ENCODE data around the gene ZDHHC11. TPM values are rescaled to one million over a fixed set of nuclear protein-coding genes. Genes with fewer than 3 reads are reported as not detected.

ZDHHC11 gene
- total and polyA plus RNA-seq, 2 of the 4 experiments (the other 2 are of a cell fraction) = 0.36 to 1.6 TPM

DNA sequence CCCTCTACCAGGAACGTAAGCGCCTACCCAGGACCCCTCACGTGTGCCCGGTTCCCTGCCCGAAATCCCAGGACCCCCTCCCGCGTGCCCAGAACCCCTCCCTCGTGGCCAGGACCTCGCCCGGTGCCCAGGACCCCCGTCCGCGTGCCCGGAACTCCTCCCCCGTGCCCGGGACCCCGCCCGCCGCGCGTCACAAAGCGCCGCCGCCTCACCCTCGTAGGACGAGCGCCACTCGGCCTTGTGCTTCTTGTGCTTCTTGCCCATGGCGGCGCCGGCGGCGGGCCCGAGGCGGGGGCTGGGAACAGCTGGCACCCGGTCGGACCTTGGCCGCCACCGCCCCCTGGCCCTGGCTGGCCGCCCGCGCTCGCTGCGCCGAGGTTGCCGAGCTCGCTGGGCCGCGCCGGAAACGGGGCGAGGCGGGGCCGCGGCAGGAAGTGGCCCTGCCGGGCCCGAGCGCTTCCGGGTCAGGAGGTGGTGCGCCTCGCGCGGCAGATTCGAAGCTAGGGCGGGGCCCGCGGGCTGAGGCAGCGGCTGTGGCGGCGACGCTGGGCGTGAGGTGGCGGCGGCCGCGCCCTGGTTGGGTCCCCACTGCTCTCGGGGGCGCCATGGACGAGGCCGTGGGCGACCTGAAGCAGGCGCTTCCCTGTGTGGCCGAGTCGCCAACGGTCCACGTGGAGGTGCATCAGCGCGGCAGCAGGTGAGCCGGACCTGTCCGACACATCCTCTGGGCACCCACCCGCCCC lies 41.8 kb upstream of the ZDHHC11 start, which contains the start of the genes BRD9 and TRIP13:
Gene BRD9, minus strand, starts transcription at position 408 of the 743 bp plus-strand sequence. Its CDS starts 144 bp downstream, at position 264.
Gene TRIP13, plus strand, starts transcription at position 491 of the 743 bp plus-strand sequence. Its CDS starts 115 bp downstream, at position 606.
- 0% methylated on average over 45 of the region's 91 CpGs; no CpG with 5 or more reads in 1 of the 2 experiments for WGBS, 2 experiments (ENCODE audit: extremely low coverage in 2 of 2, insufficient read length in 1 of 2)
- H3K14ac ChIP-seq (replicated peaks; ENCODE audit: low read depth, low read length) = peak within 1 kb of the TSS; percentile 96
- ATAC-seq (ENCODE audit: low read depth) (peak; percentile 93), DNase-seq (peak; percentile 64)
- peak within 1 kb of the TSS; percentile 96 for H4K5ac ChIP-seq (ENCODE audit: low read depth, low read length)
- H3K4ac ChIP-seq (ENCODE audit: low read depth, low read length) = peak within 1 kb of the TSS; percentile 94
- BruUV-seq (replicated peaks) = no TSS peak
- CTCF ChIA-PET = interaction anchor here (0.6 to 1.7 kb wide), 2 partner anchors 11 to 90 kb away, joined by 4 read pairs; no protein-coding TSS in a partner anchor
- POLR2A ChIA-PET (ENCODE audit: unreplicated experiment) = no interaction called here
- H3K23ac ChIP-seq (ENCODE audit: low read depth, low read length) = peak within 1 kb of the TSS; percentile 96
- H2BK120ac ChIP-seq (ENCODE audit: low read depth, low read length) = peak within 1 kb of the TSS; percentile 53; the same call in 1 of the 2 replicates
- no peaks in the 10 kb centered on the region for H3K9me3 ChIP-seq (ENCODE audit: control insufficient read depth, insufficient read depth, low read length)
- H3K9me1 ChIP-seq (ENCODE audit: insufficient read depth, low read length) = no peaks in the 10 kb centered on the region; the same call in 1 of the 2 replicates
- peak within 1 kb of the TSS; percentile 98 for H3K9ac ChIP-seq (ENCODE audit: low read depth, low read length)
- intact Hi-C loops (cut with micrococcal nuclease) (no loop called here), in situ Hi-C loops (cut with MboI; ENCODE audit: low sequenced_read_pairs) (no loop called here), dilution Hi-C loops (cut with HindIII; ENCODE audit: low sequenced_read_pairs, unreplicated experiment) (no loop called here)
- peaks cover 8% of the 10 kb centered on the region for H3K4me1 ChIP-seq (ENCODE audit: control insufficient read depth, insufficient read depth, low read length)
- peak within 1 kb of the TSS; percentile 96 for H3K27ac ChIP-seq (ENCODE audit: insufficient read depth, low read length)
- H4K8ac ChIP-seq (ENCODE audit: low read depth in 2 of 2, low read length in 2 of 2) = peak within 1 kb of the TSS; percentile 90 to 93
- H2AFZ ChIP-seq (replicated peaks; ENCODE audit: low read length, poor library complexity) = peak within 1 kb of the TSS; percentile 100
- no peak within 1 kb of the TSS for H2BK15ac ChIP-seq (ENCODE audit: low read depth, low read length)
- H3K4me2 ChIP-seq (ENCODE audit: low read depth, low read length) = peak within 1 kb of the TSS; percentile 100
- peak within 1 kb of the TSS; percentile 78 for H4K91ac ChIP-seq (ENCODE audit: insufficient read depth, low read depth, low read length)
- H4K20me1 ChIP-seq (ENCODE audit: insufficient read depth, low read length) = no peaks in the 10 kb centered on the region; the same call in 1 of the 2 replicates
- H2AK5ac ChIP-seq (ENCODE audit: low read depth, low read length) = peak within 1 kb of the TSS; percentile 86
- H3K27me3 ChIP-seq (ENCODE audit: control insufficient read depth, insufficient read depth, low read length) = no peaks in the 10 kb centered on the region
- peak within 1 kb of the TSS; percentile 100 for H3K4me3 ChIP-seq (ENCODE audit: insufficient read depth, low read depth, low read length)
- peak within 1 kb of the TSS; percentile 56 for H3K56ac ChIP-seq (ENCODE audit: extremely low read depth, insufficient read depth, low read length)
- H3K36me3 ChIP-seq (ENCODE audit: control insufficient read depth, insufficient read depth, low read length) = peaks cover 33% of the 10 kb centered on the region
- H3K18ac ChIP-seq (ENCODE audit: low read depth, low read length) = peak within 1 kb of the TSS; percentile 27; the same call in 1 of the 2 replicates
- H3K79me1 ChIP-seq (ENCODE audit: low read depth in 1 of 2, low read length in 2 of 2) = peaks cover 34 to 57% of the 10 kb centered on the region in 2 experiments
- peak within 1 kb of the TSS; percentile 96 for H2AK9ac ChIP-seq (replicated peaks; ENCODE audit: low read depth, low read length, poor library complexity)
- H2BK5ac ChIP-seq (ENCODE audit: low read depth, low read length, poor library complexity, severe bottlenecking) = peak within 1 kb of the TSS; percentile 90
- no peak within 1 kb of the TSS for H2BK20ac ChIP-seq (ENCODE audit: low read depth, low read length)
- TF ChIP-seq, protein P1, sequence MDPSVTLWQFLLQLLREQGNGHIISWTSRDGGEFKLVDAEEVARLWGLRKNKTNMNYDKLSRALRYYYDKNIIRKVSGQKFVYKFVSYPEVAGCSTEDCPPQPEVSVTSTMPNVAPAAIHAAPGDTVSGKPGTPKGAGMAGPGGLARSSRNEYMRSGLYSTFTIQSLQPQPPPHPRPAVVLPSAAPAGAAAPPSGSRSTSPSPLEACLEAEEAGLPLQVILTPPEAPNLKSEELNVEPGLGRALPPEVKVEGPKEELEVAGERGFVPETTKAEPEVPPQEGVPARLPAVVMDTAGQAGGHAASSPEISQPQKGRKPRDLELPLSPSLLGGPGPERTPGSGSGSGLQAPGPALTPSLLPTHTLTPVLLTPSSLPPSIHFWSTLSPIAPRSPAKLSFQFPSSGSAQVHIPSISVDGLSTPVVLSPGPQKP (IDR thresholded peaks at IDR 0.05; ENCODE audit: borderline replicate concordance, low read depth, low read length) = no peak
- no peak for TF ChIP-seq SMC3 (IDR thresholded peaks at IDR 0.05; ENCODE audit: low read depth, low read length)
- TF ChIP-seq, protein P2, sequence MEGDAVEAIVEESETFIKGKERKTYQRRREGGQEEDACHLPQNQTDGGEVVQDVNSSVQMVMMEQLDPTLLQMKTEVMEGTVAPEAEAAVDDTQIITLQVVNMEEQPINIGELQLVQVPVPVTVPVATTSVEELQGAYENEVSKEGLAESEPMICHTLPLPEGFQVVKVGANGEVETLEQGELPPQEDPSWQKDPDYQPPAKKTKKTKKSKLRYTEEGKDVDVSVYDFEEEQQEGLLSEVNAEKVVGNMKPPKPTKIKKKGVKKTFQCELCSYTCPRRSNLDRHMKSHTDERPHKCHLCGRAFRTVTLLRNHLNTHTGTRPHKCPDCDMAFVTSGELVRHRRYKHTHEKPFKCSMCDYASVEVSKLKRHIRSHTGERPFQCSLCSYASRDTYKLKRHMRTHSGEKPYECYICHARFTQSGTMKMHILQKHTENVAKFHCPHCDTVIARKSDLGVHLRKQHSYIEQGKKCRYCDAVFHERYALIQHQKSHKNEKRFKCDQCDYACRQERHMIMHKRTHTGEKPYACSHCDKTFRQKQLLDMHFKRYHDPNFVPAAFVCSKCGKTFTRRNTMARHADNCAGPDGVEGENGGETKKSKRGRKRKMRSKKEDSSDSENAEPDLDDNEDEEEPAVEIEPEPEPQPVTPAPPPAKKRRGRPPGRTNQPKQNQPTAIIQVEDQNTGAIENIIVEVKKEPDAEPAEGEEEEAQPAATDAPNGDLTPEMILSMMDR (conservative IDR thresholded peaks at IDR 0.05; ENCODE audit: low read depth, low read length) = no peak
- peak; percentile 73 for TF ChIP-seq POLR2A (IDR thresholded peaks at IDR 0.05; ENCODE audit: low read depth, low read length)
- no peak for TF ChIP-seq BHLHE40 (IDR thresholded peaks at IDR 0.05; ENCODE audit: low read depth, low read length)
- TF ChIP-seq RCOR1 (IDR thresholded peaks at IDR 0.05; ENCODE audit: insufficient replicate concordance, low read length) = no peak
- no peak for TF ChIP-seq RFX5 (IDR thresholded peaks at IDR 0.05; ENCODE audit: low read depth, low read length)
- peak; percentile 63; the same call in 1 of the 2 replicates for TF ChIP-seq MAZ (IDR thresholded peaks at IDR 0.05; ENCODE audit: borderline replicate concordance, low read depth, low read length)
- no peak for TF ChIP-seq FOS (IDR thresholded peaks at IDR 0.05; ENCODE audit: low read depth, low read length)
- TF ChIP-seq MXI1 (IDR thresholded peaks at IDR 0.05; ENCODE audit: borderline replicate concordance, low read depth, low read length) = peak; percentile 99
- no peak for TF ChIP-seq CHD1 (IDR thresholded peaks at IDR 0.05; ENCODE audit: low read depth, low read length)
- no peak for TF ChIP-seq NFE2L2 (IDR thresholded peaks at IDR 0.05; ENCODE audit: low read depth, low read length)
- no peak for TF ChIP-seq RAD21 (IDR thresholded peaks at IDR 0.05; ENCODE audit: low read length)
- no peak; the same call in 1 of the 2 replicates for TF ChIP-seq USF2 (IDR thresholded peaks at IDR 0.05; ENCODE audit: low read depth, low read length)
